CD4-positive, alpha-beta T cell treated with Interleukin-6 for 4 hours (primary cell): ENCODE measurements around the gene SDHB.

ENCODE experiments used
- DNase-seq: peaks from one replicate; pipeline ENCODE4 v3.0.0-alpha.2; 2020; ENCODE audit warnings: mixed read lengths

The SDHB gene

DNA sequence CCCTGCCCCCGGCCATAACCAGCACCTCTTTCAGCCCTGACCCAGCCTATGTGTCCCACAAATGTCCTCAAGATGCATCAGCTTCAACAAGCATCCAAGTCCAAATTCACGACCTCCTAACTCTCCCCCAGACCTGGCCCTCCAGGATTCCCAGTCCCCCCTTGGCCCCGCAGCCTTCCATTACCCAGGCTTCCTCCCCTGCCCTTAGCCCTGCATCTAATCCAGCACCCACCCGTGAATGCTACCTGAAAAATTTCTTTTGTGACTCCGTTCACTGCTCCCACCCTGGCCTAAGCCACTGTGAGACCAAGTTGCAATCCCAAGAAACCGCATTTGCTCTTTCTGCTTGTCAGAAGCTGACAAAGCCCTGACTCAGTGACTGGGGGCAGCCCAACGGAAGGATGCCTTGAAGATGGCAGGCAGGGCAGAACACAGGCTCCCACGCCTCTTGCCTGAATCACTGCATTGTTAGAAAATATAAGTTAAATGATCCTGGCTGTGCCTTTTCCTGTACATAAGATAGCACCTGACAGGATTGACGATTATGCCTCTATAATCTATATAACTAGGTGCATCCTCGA is 72.5 kb downstream of the SDHB start:
- no peak for DNase-seq

- DNase-seq, result no peak
These were observed 73.2 kb downstream of the SDHB start, which contains the start of gene MFAP2 for GRCh38 chr1:16980473-16981268. MFAP2 (minus strand) TSS chr1:16980620; CDS start chr1:16978273, 2,347 bp downstream.

DNA sequence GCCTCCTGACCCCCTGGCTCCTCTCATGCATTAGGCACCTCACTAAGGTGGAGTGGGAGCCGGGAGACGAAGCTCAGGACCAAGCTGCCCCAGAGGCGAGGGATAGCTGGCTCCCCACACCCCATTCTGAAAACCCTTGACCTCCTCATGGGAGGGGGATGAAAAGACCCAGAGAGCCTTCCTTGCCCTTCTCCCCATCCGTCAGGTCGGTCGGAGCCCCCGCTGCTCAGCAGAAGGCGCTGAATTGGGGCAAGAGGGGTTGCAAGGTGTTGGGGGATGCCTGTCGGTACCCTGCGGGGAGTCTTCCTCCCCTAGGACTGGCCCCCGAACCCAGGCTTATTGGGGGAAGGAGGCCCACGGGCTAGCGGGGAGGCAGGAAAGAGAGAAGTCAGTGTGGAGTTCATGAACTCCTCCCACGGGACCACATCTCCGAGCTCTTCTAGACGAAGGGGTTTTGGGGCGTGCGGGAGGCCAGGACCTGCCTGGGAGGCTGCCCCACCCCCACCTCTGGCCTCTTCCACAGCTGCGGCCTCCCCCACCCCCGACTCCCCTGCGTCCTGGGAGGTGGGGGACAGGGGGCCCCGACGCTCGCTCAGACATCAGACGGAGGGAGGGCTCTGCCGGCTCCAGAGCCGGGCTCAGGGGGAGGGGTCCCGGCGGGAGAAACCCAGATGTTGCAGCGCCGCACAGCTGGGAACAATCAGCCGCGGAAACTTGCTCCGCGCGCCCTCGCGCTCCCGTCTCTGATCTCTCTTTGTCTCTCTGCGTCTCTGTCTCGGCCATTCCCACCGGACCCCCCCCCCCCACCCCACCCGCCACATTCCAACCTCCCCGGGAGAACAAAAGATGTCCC is 74.1 kb downstream of the SDHB start:
- no peak for DNase-seq

DNA sequence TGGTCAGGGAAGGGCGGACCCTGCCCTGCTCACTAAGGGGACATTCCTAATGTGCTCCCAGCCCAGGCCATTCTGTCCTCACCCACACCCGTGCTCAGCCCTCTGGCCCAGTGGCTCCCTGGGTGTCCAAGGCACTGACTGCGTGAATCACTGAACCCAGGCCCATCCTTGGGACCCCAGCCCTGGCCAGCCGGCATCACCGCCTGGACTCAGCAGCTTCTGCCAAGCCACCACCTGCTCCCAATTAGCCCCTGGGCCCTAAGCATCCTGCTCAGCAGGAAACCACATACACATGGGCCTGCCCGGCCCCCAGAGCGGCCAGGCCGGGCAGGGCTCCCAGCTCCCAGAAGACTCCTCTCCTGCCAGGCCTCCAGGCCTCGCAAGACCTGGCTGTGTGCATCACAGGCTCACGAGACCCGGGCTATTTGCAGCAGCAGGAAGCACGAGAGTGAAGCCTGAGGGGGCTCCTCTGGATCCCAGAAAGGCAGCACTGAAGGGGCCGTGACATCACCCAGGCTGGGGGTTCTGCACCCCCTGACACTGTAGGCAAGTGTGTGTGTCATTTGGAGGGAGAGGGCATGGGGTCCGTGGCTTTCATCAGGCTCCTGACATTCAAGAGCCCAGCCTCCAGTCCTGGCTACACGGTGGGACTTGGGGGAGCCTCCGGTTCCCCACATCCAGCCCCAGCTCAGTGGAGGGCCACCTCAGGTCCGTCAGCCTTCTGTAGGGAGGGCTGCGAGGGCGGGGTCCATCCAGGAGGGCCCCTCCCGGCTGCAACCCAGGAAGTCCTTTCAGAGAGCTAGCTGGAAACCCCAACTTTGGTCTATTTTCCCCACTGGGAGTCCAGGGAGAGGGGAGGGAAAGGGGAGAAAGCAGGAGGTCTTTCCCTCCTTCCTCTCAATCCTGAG is 75.0 kb downstream of the SDHB start:
- DNase-seq, result no peak

DNA sequence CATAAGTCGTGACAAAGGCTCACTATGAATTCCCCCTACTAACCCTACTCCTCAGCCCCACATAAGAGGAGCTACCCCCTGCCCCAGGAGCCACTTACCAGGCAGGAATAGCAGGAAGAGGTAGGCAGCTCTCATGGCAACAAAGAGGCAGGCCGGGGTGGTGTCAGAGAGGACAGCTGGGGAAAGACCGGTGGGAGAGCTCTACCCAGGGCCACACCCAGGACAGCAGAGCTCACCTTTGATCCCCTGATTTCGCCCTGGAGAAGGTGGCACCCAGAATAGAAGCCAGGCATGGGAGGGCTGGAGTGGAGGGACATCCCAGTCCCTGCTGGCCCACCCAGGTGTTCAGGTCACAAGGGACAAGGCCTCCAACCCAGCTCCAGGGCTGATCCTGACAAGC is 75.7 kb downstream of the SDHB start:
- DNase-seq, result no peak

GRCh38 chr1:16977377-16977776 is 76.5 kb downstream of the SDHB start:
- DNase-seq, result no peak

- DNase-seq, result no peak
These were observed 76.9 kb downstream of the SDHB start for GRCh38 chr1:16976966-16977365.

DNA sequence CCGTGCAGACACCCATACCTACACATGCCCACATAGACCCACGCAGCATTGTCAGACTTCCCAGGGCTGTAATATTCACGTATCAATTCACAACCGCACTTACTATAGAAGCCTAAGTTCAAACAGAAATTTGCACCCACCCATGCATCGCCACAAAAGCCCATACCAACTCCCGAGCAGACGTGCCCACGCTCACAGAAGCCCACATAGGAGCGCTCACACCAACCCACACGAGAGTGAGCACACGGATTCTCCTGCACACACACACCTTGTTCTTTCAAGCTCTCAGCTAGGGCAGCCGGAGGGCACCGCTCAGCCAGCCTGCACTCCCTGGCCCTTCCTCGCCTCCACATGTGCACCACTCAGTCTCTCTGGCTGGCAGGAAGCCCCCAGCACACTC is 78.0 kb downstream of the SDHB start:
- DNase-seq, result no peak

DNA sequence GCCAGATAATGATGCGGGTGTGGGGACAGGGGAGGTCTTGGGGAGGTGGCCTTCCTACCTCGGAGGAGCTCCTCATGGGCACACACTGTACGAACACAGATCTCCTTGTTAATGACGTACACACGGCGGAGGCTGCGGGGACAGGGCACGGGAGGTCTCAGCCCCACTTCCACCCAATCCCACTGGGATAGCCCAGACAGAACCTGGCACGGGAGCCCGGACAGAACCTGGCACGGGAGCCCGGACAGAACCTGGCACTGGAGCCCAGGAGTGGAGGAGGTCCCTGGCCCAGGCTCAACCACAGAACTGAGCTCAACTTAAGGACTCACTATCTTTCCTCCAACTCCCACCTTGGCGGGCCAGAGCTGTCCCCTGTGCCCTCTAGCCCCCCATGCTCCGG is 78.6 kb downstream of the SDHB start:
- DNase-seq, result no peak

DNA sequence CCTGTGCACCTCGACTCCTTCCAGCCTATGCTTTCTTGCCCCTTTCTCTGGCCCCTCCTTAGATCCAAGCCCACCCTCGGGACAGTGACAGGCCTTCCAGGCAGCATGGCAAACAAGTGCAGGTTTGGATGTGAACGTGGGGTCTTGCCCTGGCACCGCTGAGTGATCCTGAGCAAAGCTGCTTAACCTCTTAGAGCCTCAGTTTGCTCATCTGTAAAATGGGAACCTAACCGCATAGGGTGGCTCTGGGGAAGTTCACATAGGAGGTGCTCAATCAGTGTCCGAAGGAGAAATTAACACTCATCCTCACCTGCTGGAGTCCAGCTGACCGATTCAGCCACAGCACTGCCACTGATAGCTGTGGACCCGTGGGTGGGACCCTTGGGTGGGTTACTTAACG is 80.6 kb downstream of the SDHB start:
- no peak for DNase-seq

DNA sequence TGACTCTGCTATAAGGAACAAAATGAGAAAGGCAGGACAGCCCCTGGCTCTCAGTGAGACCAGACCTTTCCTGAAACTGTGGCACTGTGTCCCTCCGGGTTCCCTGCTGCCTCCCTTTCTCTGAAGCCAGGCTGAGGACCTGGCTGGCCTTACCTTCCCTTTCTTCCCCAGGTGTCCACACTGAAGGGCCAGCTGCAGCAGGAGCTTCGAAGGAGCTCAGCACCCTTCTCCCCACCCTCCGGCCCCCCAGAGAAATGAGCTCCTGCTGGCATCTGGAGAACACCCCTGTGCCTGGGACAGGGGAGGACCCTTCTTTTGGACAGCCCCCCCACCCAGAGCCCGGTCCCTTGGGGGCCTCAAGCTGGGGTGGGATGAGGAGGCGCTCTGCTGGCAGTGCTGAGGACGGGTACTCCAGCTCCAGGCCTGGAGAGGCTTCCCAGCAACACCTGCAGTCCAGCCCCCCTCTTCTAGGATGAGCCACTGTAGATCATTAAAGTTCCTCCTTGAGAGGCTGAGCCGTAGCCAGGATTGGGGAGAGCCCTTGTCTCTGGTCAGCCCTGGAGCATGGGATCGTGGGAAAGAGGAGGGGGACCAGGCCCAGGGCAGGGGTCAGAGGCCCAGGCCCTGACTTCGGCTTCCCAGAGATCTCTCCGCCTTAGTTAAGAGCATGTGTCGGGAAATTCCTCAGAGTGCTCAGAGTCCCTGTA is 81.5 kb downstream of the SDHB start:
- DNase-seq, result no peak

DNA sequence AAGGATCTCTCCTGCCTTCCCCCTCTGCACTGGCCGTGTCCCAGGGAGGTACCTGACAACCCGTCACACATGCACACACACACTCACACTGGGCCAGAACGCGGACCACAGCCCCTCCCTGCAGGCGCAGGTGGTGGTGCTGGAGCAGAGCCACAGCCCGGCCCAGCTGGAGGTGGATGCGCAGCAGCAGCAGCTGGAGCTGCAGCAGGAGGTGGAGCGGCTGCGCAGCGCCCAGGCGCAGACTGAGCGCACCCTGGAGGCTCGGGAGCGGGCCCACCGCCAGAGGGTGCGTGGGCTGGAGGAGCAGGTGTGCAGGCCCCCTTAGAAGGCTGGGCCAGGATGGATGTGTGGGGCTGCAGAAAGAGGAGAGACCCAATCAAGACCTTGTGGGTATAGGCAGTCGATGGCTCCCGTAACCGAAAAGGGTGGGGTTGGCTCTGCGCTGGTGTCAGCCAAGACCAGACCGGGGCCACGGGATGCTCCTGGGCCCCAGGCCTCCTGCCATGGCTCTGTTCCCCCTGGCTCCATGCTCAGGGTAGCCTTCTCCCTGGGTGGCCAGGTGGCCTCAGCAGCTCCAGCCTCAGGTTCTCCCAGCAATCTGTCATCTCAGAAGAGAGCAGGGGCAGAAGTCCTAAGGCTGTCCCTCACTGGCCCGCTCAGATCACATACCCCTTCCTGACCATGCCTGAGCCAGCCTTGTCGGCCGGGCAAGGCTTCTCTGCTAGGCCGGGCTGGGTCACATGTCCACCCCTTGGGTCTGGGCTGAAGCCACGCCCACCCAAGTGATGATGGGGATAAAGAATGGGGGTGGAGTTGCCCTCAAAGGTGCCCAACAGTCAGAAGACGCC is 82.3 kb downstream of the SDHB start:
- no peak for DNase-seq

GRCh38 chr1:16970132-16970910 is 83.5 kb downstream of the SDHB start:
- DNase-seq, result no peak

- DNase-seq, result no peak
These were observed 84.2 kb downstream of the SDHB start for GRCh38 chr1:16969651-16970050.

DNA sequence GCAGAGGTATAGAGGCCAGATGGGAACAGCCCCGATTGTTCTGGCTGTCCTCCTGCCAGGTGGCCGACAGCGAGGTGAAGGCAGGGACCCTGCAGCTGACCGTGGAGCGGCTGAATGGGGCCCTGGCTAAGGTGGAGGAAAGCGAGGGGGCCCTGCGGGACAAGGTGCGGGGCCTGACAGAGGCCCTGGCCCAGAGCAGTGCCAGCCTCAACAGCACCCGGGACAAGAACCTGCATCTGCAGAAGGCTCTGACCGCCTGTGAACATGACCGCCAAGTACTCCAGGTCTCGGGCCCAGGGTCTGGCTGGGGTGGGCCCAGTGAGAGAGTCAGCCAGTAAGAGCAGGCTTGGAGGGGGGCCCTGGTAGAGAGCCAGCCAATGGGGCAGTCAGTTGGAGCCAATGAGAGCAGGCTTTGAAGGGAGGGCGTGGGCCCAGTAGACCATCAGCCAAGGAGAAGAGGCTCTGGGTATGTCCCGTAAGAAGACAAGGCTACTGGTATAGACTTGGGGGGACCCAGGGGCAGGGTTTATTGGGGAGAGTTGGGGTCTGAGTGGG is 84.7 kb downstream of the SDHB start:
- DNase-seq, result no peak
